Endodermal cell (in vitro differentiated cells): ENCODE measurements around the gene IGF2R. TPM values are rescaled to one million over a fixed set of nuclear protein-coding genes. Genes with fewer than 3 reads are reported as not detected.

Experiments used
- DNase-seq: peaks from one replicate; pipeline ENCODE4 v3.0.0-alpha.2; 2017
- H3K27ac ChIP-seq: 2 replicates; pipeline ENCODE4 v1.5.1; 2013; ENCODE audit warnings: mild to moderate bottlenecking, low read depth, low read length, moderate library complexity
- H3K27me3 ChIP-seq: 2 replicates; pipeline ENCODE4 v1.6.1; 2013; ENCODE audit warnings: mild to moderate bottlenecking, low read length, moderate library complexity; ENCODE audit not compliant: insufficient read depth, control insufficient read depth, poor library complexity, severe bottlenecking
- H3K36me3 ChIP-seq: 2 replicates; pipeline ENCODE4 v1.7.0; 2013; ENCODE audit warnings: mild to moderate bottlenecking, low read length, moderate library complexity; ENCODE audit not compliant: control insufficient read depth, insufficient read depth
- H3K4me1 ChIP-seq: one replicate; pipeline ENCODE4 v1.7.0; 2013; ENCODE audit warnings: low read length; ENCODE audit not compliant: control insufficient read depth, insufficient read depth
- H3K4me3 ChIP-seq: 2 replicates; pipeline ENCODE4 v1.5.1; 2013; ENCODE audit warnings: mild to moderate bottlenecking, low read length, moderate library complexity
- H3K9ac ChIP-seq: 2 replicates; pipeline ENCODE4 v1.6.1; 2013; ENCODE audit warnings: mild to moderate bottlenecking, low read length, moderate library complexity; ENCODE audit not compliant: poor library complexity, severe bottlenecking; ENCODE audit errors: extremely low read depth
- H3K9me3 ChIP-seq: 2 replicates; pipeline ENCODE4 v1.6.1; 2013; ENCODE audit warnings: mild to moderate bottlenecking, low read length, moderate library complexity; ENCODE audit not compliant: control insufficient read depth
- H3K27ac Mint-ChIP-seq: 2 replicates; pipeline ENCODE4 v1.8.0; 2020; ENCODE audit warnings: mixed read lengths
- H3K27me3 Mint-ChIP-seq: 2 replicates; pipeline ENCODE4 v1.8.0; 2021; ENCODE audit warnings: mild to moderate bottlenecking, mixed read lengths; ENCODE audit not compliant: insufficient read depth
- H3K36me3 Mint-ChIP-seq: 2 replicates; pipeline ENCODE4 v1.8.0; 2020; ENCODE audit warnings: low read depth, mixed read lengths
- H3K4me1 Mint-ChIP-seq: 2 replicates; pipeline ENCODE4 v1.8.0; 2020; ENCODE audit warnings: mixed read lengths
- H3K4me3 Mint-ChIP-seq: 2 replicates; pipeline ENCODE4 v1.8.0; 2020; ENCODE audit warnings: mild to moderate bottlenecking, moderate library complexity, mixed read lengths
- H3K9me3 Mint-ChIP-seq: 2 replicates; pipeline ENCODE4 v1.8.0; 2020; ENCODE audit warnings: mild to moderate bottlenecking, mixed read lengths
- WGBS, 2 experiments: methylation state at CpG; one replicate each; pipeline versions ENCODE4 v1.1.5 to v1.1.7; 2013; ENCODE audit warnings: missing lambda C conversion rate in 2 of 2, mixed read lengths in 1 of 2; ENCODE audit not compliant: insufficient coverage in 1 of 2, insufficient read length in 1 of 2; 5-methylcytosine and 5-hydroxymethylcytosine counted together
- total RNA-seq, 2 donors: library from RNA; stranded (reverse); fragmentation: NEBNext Ultra II Directional in 1 of 2; extraction: Animal tissue kit (Norgen Biotek cat#: 25700) in 1 of 2; gene quantifications; 2 replicates in 1 of 2; 3 replicates in 1 of 2; pipeline ENCODE4 v1.2.1, GENCODE V29; 2021
- TF ChIP-seq, protein P1 (sequence below): fragments of 200-600 bp; sonication (generic); conservative IDR thresholded peaks from 2 replicates; pipeline ENCODE4 v1.5.0; 2021; ENCODE audit warnings: antibody characterized with exemption, mild to moderate bottlenecking

The IGF2R gene
- total RNA-seq, 2 donors from 2014 or later: 103 to 130 TPM

DNA sequence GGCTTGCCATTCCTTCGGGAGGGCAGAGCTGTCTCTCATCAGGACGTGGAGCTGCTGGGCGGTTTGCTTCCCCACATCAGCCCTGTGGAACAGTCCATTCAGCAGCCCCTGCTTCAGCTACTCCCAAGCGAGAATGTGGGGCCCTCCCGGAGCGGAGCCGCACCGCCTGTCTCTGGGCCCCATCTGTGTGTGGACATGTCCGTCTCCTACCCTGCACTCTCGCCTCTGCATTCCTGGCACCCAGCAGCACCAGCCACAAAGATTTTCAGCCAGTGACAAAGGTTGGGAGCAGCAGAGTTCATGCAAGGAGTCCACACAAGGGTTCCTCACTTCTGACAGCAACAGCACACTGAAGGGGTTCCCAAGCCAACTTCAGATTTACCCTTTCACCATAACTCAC, 123.7 kb downstream of the IGF2R start:
- H3K36me3 Mint-ChIP-seq: peaks cover 80% of the 10 kb centered on the region

GRCh38 chr6:160093061-160093460, 124.2 kb downstream of the IGF2R start:
- no peak overlapping the region for H3K4me3 ChIP-seq
- H3K9me3 ChIP-seq: no peaks in the 10 kb centered on the region
- 93 to 100% methylated on average over 6 to 7 of the region's 7 CpGs for WGBS, 2 experiments
- DNase-seq: no peak
- TF ChIP-seq, protein P1, sequence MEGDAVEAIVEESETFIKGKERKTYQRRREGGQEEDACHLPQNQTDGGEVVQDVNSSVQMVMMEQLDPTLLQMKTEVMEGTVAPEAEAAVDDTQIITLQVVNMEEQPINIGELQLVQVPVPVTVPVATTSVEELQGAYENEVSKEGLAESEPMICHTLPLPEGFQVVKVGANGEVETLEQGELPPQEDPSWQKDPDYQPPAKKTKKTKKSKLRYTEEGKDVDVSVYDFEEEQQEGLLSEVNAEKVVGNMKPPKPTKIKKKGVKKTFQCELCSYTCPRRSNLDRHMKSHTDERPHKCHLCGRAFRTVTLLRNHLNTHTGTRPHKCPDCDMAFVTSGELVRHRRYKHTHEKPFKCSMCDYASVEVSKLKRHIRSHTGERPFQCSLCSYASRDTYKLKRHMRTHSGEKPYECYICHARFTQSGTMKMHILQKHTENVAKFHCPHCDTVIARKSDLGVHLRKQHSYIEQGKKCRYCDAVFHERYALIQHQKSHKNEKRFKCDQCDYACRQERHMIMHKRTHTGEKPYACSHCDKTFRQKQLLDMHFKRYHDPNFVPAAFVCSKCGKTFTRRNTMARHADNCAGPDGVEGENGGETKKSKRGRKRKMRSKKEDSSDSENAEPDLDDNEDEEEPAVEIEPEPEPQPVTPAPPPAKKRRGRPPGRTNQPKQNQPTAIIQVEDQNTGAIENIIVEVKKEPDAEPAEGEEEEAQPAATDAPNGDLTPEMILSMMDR: no peak
- H3K4me1 ChIP-seq: no peaks in the 10 kb centered on the region
- H3K27ac ChIP-seq: no peak overlapping the region
- H3K27me3 ChIP-seq: no peaks in the 10 kb centered on the region
- H3K27me3 Mint-ChIP-seq: no peaks in the 10 kb centered on the region
- H3K4me3 Mint-ChIP-seq: no peak overlapping the region
- no peaks in the 10 kb centered on the region for H3K4me1 Mint-ChIP-seq
- peaks cover 82% of the 10 kb centered on the region for H3K36me3 Mint-ChIP-seq
- H3K27ac Mint-ChIP-seq: no peak overlapping the region
- H3K36me3 ChIP-seq: peaks cover 82% of the 10 kb centered on the region
- no peaks in the 10 kb centered on the region for H3K9me3 Mint-ChIP-seq
- H3K9ac ChIP-seq: no peak overlapping the region

More for the DNA sequence above, 123.7 kb downstream of the IGF2R start:
- Histone ChIP-seq H3K27ac (no peak overlapping the region), H3K9ac (no peak overlapping the region), H3K27me3 (no peaks in the 10 kb centered on the region), H3K4me3 (no peak overlapping the region), H3K36me3 (peaks cover 78% of the 10 kb centered on the region), H3K4me1 (no peaks in the 10 kb centered on the region), H3K9me3 (no peaks in the 10 kb centered on the region)
- WGBS, 2 experiments: 94% methylated on average over 9 to 10 of the region's 10 CpGs
- H3K27me3 Mint-ChIP-seq: no peaks in the 10 kb centered on the region
- H3K9me3 Mint-ChIP-seq: no peaks in the 10 kb centered on the region
- no peak for DNase-seq
- H3K4me1 Mint-ChIP-seq: no peaks in the 10 kb centered on the region
- TF ChIP-seq, protein P1: no peak
- H3K4me3 Mint-ChIP-seq: no peak overlapping the region
- H3K27ac Mint-ChIP-seq: no peak overlapping the region

DNA sequence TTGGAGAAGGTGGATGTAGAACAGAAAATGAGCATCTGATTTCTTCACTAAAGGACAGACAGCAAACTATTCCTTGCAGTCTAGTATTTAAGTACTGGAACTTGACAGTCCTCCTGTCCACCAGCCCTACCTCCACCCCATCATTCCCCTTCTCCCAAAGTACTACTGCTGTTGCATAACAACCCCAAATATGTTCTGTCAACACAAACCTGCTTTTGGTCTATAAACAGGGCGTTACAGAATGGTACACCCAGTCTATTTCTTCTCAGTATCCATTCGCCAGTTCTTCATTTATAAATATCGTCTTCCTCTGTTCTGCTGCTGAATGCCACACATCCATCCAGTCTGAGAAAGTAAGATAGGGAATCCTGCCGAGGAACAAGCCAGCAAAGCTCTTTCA, 125.1 kb downstream of the IGF2R start:
- Histone ChIP-seq H3K9ac (no peak overlapping the region), H3K9me3 (no peaks in the 10 kb centered on the region), H3K27me3 (no peaks in the 10 kb centered on the region), H3K36me3 (peaks cover 88% of the 10 kb centered on the region), H3K4me1 (no peaks in the 10 kb centered on the region), H3K27ac (no peak overlapping the region), H3K4me3 (no peak overlapping the region)
- no peak for DNase-seq
- no peaks in the 10 kb centered on the region for H3K4me1 Mint-ChIP-seq
- WGBS, 2 experiments: 93 to 98% methylated on average over 4 of the region's 4 CpGs
- peaks cover 82% of the 10 kb centered on the region for H3K36me3 Mint-ChIP-seq
- H3K27me3 Mint-ChIP-seq: no peaks in the 10 kb centered on the region
- no peak overlapping the region for H3K4me3 Mint-ChIP-seq
- H3K9me3 Mint-ChIP-seq: no peaks in the 10 kb centered on the region
- TF ChIP-seq, protein P1: no peak
- H3K27ac Mint-ChIP-seq: no peak overlapping the region
